DND-41 (cell line): ENCODE data around the gene KIAA0753.

ENCODE experiments used
- EZH2 ChIP-seq: IDR thresholded peaks from 3 replicates; pipeline ENCODE4 v1.6.1; 2012; ENCODE audit warnings: borderline replicate concordance, low read depth, mild to moderate bottlenecking, moderate library complexity, low read length, inconsistent platforms; ENCODE audit not compliant: severe bottlenecking
- TF ChIP-seq, protein P1 (sequence below): IDR thresholded peaks from 2 replicates; pipeline ENCODE4 v1.5.1; 2012; ENCODE audit warnings: borderline replicate concordance, low read length, moderate library complexity, mild to moderate bottlenecking; ENCODE audit not compliant: poor library complexity, severe bottlenecking; ENCODE audit errors: extremely low read depth

DNA sequence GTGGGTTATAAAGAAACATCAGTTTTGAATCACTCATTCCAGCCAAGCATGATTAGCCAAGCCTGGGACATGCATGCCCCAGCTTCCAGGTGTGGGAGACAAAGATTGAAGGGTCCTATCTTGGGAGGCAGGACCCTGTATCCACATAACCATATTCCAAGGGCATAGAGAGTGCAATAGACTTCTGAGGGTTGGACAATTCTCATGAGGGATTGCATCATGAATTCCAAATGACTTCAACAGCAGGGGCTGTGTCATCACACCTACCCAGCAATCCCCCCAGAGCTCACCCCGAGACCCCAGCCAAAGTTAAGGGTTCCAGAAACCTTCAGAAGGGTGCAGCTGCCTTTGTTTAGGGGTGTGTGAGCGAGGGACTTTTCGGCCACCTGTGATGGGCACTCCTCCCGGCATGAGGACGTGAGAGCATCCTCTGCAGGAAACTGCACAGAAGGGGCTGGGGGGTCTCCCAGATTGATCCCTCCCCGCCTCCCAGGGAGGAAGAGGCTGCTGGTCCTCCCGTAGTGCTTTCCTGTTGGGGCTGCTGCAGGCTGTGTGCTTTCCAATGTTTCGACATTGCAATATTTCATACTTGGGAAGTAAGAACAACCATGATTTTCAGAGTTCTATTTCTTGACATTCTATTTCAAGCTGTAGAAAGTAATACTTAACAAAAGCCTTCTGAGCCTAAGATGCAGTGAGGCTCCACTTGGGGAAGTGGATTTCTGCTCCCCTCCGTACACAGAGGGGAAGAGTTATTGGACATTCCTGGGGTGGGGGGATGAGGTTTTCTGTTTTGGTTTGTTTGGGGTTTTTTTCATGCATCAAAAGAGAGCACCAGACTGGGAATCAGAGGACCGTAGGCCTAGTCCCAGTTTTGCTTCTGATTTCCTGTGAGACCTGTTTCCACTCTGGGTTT, 70.9 kb downstream of the KIAA0753 start:
- no peak for TF ChIP-seq EZH2
- TF ChIP-seq, protein P1, sequence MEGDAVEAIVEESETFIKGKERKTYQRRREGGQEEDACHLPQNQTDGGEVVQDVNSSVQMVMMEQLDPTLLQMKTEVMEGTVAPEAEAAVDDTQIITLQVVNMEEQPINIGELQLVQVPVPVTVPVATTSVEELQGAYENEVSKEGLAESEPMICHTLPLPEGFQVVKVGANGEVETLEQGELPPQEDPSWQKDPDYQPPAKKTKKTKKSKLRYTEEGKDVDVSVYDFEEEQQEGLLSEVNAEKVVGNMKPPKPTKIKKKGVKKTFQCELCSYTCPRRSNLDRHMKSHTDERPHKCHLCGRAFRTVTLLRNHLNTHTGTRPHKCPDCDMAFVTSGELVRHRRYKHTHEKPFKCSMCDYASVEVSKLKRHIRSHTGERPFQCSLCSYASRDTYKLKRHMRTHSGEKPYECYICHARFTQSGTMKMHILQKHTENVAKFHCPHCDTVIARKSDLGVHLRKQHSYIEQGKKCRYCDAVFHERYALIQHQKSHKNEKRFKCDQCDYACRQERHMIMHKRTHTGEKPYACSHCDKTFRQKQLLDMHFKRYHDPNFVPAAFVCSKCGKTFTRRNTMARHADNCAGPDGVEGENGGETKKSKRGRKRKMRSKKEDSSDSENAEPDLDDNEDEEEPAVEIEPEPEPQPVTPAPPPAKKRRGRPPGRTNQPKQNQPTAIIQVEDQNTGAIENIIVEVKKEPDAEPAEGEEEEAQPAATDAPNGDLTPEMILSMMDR, result no peak
